Adrenal gland (tissue), 12 donors: ENCODE results near the gene COG6. TPM values are rescaled to one million over a fixed set of nuclear protein-coding genes. Genes with fewer than 3 reads are reported as not detected.

ENCODE experiments used
- DNase-seq, 7 donors: peaks; one replicate each; pipeline ENCODE4 v3.0.0-alpha.2; 2019 to 2020
- H3K27ac ChIP-seq, 5 donors: fragments of 200-600 bp; sonication (generic) in 4 of 5; 1 replicate in 3 of 5; 2 replicates in 2 of 5; pipeline versions ENCODE4 v1.5.1 to v1.8.0; 2016 to 2020; ENCODE audit warnings: mild to moderate bottlenecking in 1 of 5
- H3K27me3 ChIP-seq: fragments of 200-600 bp; 2 replicates; pipeline ENCODE4 v1.8.0; 2021
- H3K36me3 ChIP-seq, 2 donors: fragments of 200-600 bp; replicated peaks in 1 of 2; 1 replicate in 1 of 2; 2 replicates in 1 of 2; pipeline versions ENCODE4 v1.5.1 to v1.8.0; 2018 to 2022
- H3K4me1 ChIP-seq, 2 donors: fragments of 200-600 bp; replicated peaks in 1 of 2; 1 replicate in 1 of 2; 2 replicates in 1 of 2; pipeline versions ENCODE4 v1.5.1 to v1.8.0; 2018 to 2021
- H3K4me3 ChIP-seq, 4 donors: fragments of 200-600 bp; sonication (generic) in 3 of 4; one replicate each; pipeline ENCODE4 v1.5.1; 2016 to 2018
- H3K9me3 ChIP-seq, 3 donors: fragments of 200-600 bp; sonication (generic) in 1 of 3; replicated peaks in 1 of 3; 1 replicate in 2 of 3; 2 replicates in 1 of 3; pipeline versions ENCODE4 v1.5.1 to v1.8.0; 2016 to 2021
- CTCF ChIP-seq, 6 experiments: fragments of 450-650 bp in 4 of 6; fragments of 200-600 bp in 2 of 6; sonication (generic) in 1 of 6; IDR thresholded peaks; 1 replicate in 5 of 6; 2 replicates in 1 of 6; pipeline versions ENCODE4 v1.5.1 to v1.8.0; 2016 to 2021; ENCODE audit warnings: antibody characterized with exemption in 6 of 6, mild to moderate bottlenecking in 2 of 6, moderate library complexity in 1 of 6
- POLR2A ChIP-seq, 2 donors: fragments of 450-650 bp; IDR thresholded peaks; one replicate each; pipeline ENCODE4 v1.6.1; 2017; ENCODE audit warnings: antibody characterized with exemption in 2 of 2, mild to moderate bottlenecking in 2 of 2, moderate library complexity in 1 of 2
- WGBS, 4 donors: extraction: QIAGEN DNeasy Blood & Tissue Kit in 2 of 4; methylation state at CpG; one replicate each; pipeline versions ENCODE4 v1.1.5 to v1.1.7; 2013 to 2017; 5-methylcytosine and 5-hydroxymethylcytosine counted together
- intact Hi-C, 2 donors: fragments of 100-400 bp; cut with DNase I; formaldehyde crosslinking; loops; one replicate each; pipeline versions ENCODE4 v1.14.1 to v1.15.0; 2022 to 2023
- polyA plus RNA-seq, 3 donors: library from polyadenylated mRNA; stranded (reverse); fragments of 200-250 nt in 2 of 3; fragments of 350-450 nt in 1 of 3; fragmentation: Illumina TruSeq in 1 of 3; extraction: RNeasy Lipid Tissue Mini Kit (QIAGEN cat#74804) in 1 of 3; gene quantifications; one replicate each; pipeline ENCODE4 v1.2.3, GENCODE V29; 2013 to 2014
- total RNA-seq, 9 donors: library from RNA; depleted of rRNA in 4 of 9; stranded (reverse); fragments of >200 nt in 4 of 9; fragments of 120-200 nt in 1 of 9; fragmentation: NEBNext Ultra II Directional in 1 of 9; extraction: Animal tissue kit (Norgen Biotek cat#: 25700) in 1 of 9; gene quantifications; one replicate each; pipeline versions ENCODE4 v1.1.0 to v1.2.4, GENCODE V29; 2013 to 2023
- donor health status: healthy with polysubstance abuse.
- donor health status: Bipolar disorder and iron deficiency.
- donor health status: DM: yes; HTN: yes; CAD: no.
- donor health status: DM: no; HTN: no; CAD: no.
- donor health status: DM: no; HTN: no; CAD: no.
- donor health status: DM: yes; HTN: yes; CAD: no.

COG6 gene
- total and polyA plus RNA-seq, 12 donors: 7.2 to 53.5 (median 31.5) TPM

DNA sequence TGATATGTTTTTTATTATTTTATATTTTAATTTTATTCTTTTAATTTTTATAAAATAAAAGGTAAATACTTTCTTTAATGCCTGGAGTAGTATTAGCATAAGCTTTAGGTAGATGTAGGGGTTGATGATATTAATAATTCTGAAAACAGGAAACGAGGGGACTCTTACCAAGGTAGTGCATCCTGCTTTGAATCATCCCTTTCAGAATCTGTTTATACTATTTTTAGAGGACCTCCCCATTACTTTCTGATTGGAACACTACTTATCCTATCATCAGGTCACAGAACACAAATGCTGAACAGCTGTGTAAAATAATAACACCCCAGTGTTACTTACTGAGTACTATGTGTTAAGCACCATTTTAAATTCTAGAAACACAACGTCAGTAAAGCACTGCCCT, 27.3 kb downstream of the COG6 start:
- Histone ChIP-seq H3K27ac (no peak overlapping the region), H3K4me3 (no peak overlapping the region), H3K27me3 (no peaks in the 10 kb centered on the region), H3K4me1 (no peaks in the 10 kb centered on the region), H3K36me3 (peaks cover 0 to 20% of the 10 kb centered on the region in 2 donors), H3K9me3 (no peaks in the 10 kb centered on the region)
- no peak for DNase-seq
- WGBS, 4 donors: 72 to 81% (median 78%) methylated on average over 2 of the region's 2 CpGs
- TF ChIP-seq POLR2A (IDR thresholded peaks at IDR 0.05) (no peak), CTCF (IDR thresholded peaks at IDR 0.05) (no peak)
- intact Hi-C loops: loop anchor here in 1 of 2 donors (10.0 kb wide), 2 partner anchors 1002 to 1092 kb away; partner anchors contain the start of gene MRPS31

DNA sequence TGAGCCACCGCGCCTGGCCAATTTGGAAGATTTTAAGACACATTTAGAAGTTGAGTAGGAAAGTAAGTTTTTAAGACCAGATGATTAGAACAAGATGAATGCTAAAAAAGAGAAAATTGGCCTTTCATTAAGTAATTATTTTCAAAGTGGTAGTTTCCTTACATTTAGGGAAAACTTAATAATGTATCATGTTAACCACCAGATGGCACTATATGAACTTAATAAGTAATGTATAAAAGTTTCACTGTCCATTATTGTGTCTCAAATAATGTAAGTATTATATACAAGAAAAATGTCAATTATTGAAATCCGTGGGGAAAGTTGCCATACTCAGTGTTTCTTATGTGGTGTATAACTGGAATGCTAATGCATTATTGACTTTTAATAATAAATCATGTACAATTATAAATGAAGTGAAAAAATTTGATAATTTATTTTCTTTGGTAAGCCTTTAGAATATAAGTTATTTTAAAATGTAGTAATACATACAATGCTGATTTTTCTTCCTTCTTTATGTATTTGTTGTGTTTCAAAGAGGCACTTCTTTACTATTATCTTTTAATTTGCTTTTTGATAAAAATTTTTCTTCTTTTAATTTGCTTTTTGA, 29.2 kb downstream of the COG6 start:
- no peaks in the 10 kb centered on the region for H3K4me1 ChIP-seq
- no peaks in the 10 kb centered on the region for H3K27me3 ChIP-seq
- no peaks in the 10 kb centered on the region for H3K9me3 ChIP-seq
- peaks cover 0 to 26% of the 10 kb centered on the region in 2 donors for H3K36me3 ChIP-seq
- H3K4me3 ChIP-seq: no peak overlapping the region
- TF ChIP-seq CTCF (IDR thresholded peaks at IDR 0.05) (peak in 5 of 6 experiments; percentile 33 to 58 (median 52)), POLR2A (IDR thresholded peaks at IDR 0.05) (no peak)
- WGBS, 4 donors: 68 to 70% (median 69%) methylated on average over 3 of the region's 3 CpGs
- no peak overlapping the region for H3K27ac ChIP-seq
- intact Hi-C loops: loop anchor here in 1 of 2 donors (10.0 kb wide), 2 partner anchors 1000 to 1090 kb away; partner anchors contain the start of gene MRPS31
- DNase-seq: no peak

DNA sequence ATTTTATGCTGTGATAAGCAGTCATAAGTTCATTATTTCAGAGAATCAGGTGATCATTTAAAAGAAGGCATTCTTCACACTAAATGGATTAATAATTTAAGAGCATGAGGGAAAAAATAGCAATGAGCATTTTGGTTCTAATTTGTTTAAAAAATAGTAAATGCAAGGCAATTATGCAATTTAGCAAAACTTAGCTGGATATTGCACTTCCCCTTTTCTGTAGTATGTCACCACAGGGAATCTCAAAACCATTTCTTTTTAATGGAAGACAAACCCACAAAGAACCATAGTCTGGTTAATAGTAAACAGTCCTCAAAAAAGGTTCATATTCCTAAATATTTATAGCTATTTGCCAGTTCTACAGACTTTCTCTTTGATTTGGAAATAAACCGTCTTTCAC, 30.2 kb downstream of the COG6 start:
- no peak for DNase-seq
- H3K4me3 ChIP-seq: no peak overlapping the region
- peaks cover 0 to 21% of the 10 kb centered on the region in 2 donors for H3K36me3 ChIP-seq
- H3K27ac ChIP-seq: no peak overlapping the region
- H3K9me3 ChIP-seq: no peaks in the 10 kb centered on the region
- no peaks in the 10 kb centered on the region for H3K27me3 ChIP-seq
- 91 to 96% (median 94%) methylated on average over 1 of the region's 1 CpG for WGBS, 4 donors
- intact Hi-C loops: loop anchor here in 1 of 2 donors (10.0 kb wide), 2 partner anchors 999 to 1089 kb away; partner anchors contain the start of gene MRPS31
- no peak for TF ChIP-seq POLR2A (IDR thresholded peaks at IDR 0.05)
- TF ChIP-seq CTCF (IDR thresholded peaks at IDR 0.05): no peak
- no peaks in the 10 kb centered on the region for H3K4me1 ChIP-seq

GRCh38 chr13:39688278-39688677, 32.8 kb downstream of the COG6 start:
- no peak overlapping the region for H3K27ac ChIP-seq
- no peaks in the 10 kb centered on the region for H3K4me1 ChIP-seq
- intact Hi-C loops: loop anchor here in 1 of 2 donors (10.0 kb wide), 2 partner anchors 997 to 1087 kb away; partner anchors contain the start of gene MRPS31
- H3K36me3 ChIP-seq: peaks cover 0 to 7% of the 10 kb centered on the region in 2 donors
- no peaks in the 10 kb centered on the region for H3K27me3 ChIP-seq
- DNase-seq: no peak
- no peaks in the 10 kb centered on the region for H3K9me3 ChIP-seq
- TF ChIP-seq CTCF (IDR thresholded peaks at IDR 0.05) (no peak), POLR2A (IDR thresholded peaks at IDR 0.05) (no peak)
- H3K4me3 ChIP-seq: no peak overlapping the region
- 70 to 86% (median 82%) methylated on average over 3 of the region's 3 CpGs for WGBS, 4 donors
